MCF 10A (cell line): ENCODE measurements around the gene CDA. TPM values are rescaled to one million over a fixed set of nuclear protein-coding genes. Genes with fewer than 3 reads are reported as not detected.
A peak's percentile ranks its signal among the peaks of the same experiment; 100 is the strongest.

ENCODE experiments used
- BruUV-seq: library from RNA; stranded (reverse); fragments of 400-500 nt; replicated peaks from 2 replicates; lab custom pipeline; 2021; lab: Mats Ljungman, UMichigan
- CTCF ChIA-PET: fragments of 300-600 bp; sonication (Branson Sonifier 250); formaldehyde crosslinking; extraction: SDS; loops from one replicate; lab custom pipeline; 2021; ENCODE audit warnings: antibody characterized with exemption, inconsistent platforms; lab: Yijun Ruan, JAX
- POLR2A ChIA-PET: fragments of 300-600, 350-650 bp; sonication (Branson Sonifier 250); formaldehyde crosslinking; extraction: SDS; loops from one replicate; lab custom pipeline; 2020; ENCODE audit warnings: antibody characterized with exemption, inconsistent platforms; lab: Yijun Ruan, JAX
- DNase-seq: peaks from one replicate; pipeline ENCODE4 v3.0.0-alpha.2; 2018; ENCODE audit not compliant: unreplicated experiment
- H3K27ac Mint-ChIP-seq: one replicate; pipeline ENCODE4 v1.8.0; 2022; ENCODE audit warnings: mild to moderate bottlenecking, low read depth, mixed read lengths; ENCODE audit not compliant: unreplicated experiment
- H3K27me3 Mint-ChIP-seq: one replicate; pipeline ENCODE4 v1.8.0; 2022; ENCODE audit warnings: mixed read lengths; ENCODE audit not compliant: insufficient read depth, unreplicated experiment
- H3K36me3 Mint-ChIP-seq: one replicate; pipeline ENCODE4 v1.8.0; 2022; ENCODE audit warnings: mild to moderate bottlenecking, moderate library complexity, mixed read lengths; ENCODE audit not compliant: insufficient read depth, unreplicated experiment
- H3K4me1 Mint-ChIP-seq: one replicate; pipeline ENCODE4 v1.8.0; 2022; ENCODE audit warnings: mixed read lengths; ENCODE audit not compliant: insufficient read depth, unreplicated experiment
- H3K4me3 Mint-ChIP-seq: one replicate; pipeline ENCODE4 v1.8.0; 2022; ENCODE audit warnings: mild to moderate bottlenecking, moderate library complexity, mixed read lengths; ENCODE audit not compliant: unreplicated experiment
- H3K9me3 Mint-ChIP-seq: one replicate; pipeline ENCODE4 v1.8.0; 2022; ENCODE audit warnings: mixed read lengths; ENCODE audit not compliant: unreplicated experiment
- intact Hi-C: fragments of 100-400 bp; cut with micrococcal nuclease; formaldehyde crosslinking; loops from 2 replicates; pipeline ENCODE4 v1.14.1; 2022
- total RNA-seq: library from RNA; stranded (reverse); gene quantifications from 2 replicates; pipeline ENCODE4 v1.2.3, GENCODE V29; 2022
- TF ChIP-seq, protein P1 (sequence below): fragments of 200-600 bp; IDR thresholded peaks from one replicate; pipeline ENCODE4 v1.8.0; 2022; ENCODE audit warnings: antibody characterized with exemption, mild to moderate bottlenecking; ENCODE audit not compliant: unreplicated experiment

CDA gene
- total RNA-seq, 1 experiment from 2014 or later = not detected

DNA sequence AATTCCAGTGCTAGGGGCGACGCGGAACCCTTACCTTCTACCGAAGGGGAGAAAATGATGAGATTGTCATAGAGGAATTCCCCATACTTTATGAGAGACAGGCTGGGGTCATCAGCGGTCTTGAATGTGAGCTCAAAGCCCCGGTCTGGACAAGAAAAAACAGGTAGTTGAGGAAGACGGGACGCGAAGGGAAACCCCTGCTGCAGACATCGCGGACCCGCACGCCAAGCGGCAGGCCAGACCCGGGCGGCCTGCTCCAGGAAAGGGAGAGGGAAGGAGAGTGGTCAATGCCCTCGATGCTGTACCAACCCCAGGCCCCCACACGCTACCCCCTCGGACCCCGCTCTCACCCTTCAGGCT lies 71.9 kb downstream of the CDA start:
- H3K4me1 Mint-ChIP-seq = peaks cover 26% of the 10 kb centered on the region
- TF ChIP-seq, protein P1, sequence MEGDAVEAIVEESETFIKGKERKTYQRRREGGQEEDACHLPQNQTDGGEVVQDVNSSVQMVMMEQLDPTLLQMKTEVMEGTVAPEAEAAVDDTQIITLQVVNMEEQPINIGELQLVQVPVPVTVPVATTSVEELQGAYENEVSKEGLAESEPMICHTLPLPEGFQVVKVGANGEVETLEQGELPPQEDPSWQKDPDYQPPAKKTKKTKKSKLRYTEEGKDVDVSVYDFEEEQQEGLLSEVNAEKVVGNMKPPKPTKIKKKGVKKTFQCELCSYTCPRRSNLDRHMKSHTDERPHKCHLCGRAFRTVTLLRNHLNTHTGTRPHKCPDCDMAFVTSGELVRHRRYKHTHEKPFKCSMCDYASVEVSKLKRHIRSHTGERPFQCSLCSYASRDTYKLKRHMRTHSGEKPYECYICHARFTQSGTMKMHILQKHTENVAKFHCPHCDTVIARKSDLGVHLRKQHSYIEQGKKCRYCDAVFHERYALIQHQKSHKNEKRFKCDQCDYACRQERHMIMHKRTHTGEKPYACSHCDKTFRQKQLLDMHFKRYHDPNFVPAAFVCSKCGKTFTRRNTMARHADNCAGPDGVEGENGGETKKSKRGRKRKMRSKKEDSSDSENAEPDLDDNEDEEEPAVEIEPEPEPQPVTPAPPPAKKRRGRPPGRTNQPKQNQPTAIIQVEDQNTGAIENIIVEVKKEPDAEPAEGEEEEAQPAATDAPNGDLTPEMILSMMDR = no peak
- peaks cover 36% of the 10 kb centered on the region for H3K36me3 Mint-ChIP-seq
- ChIA-PET CTCF (interaction anchor here (0.6 to 1.6 kb wide), 6 partner anchors 19 to 1527 kb away, joined by 3 to 6 read pairs (median 3); no protein-coding TSS in a partner anchor), POLR2A (interaction anchor here (0.7 to 2.7 kb wide), 13 partner anchors 11 to 962 kb away, joined by 3 to 21 read pairs (median 4); partner anchors contain the start of genes HP1BP3 and PINK1)
- peak overlapping the region; percentile 96 for H3K4me3 Mint-ChIP-seq
- peak; percentile 11 for DNase-seq
- H3K9me3 Mint-ChIP-seq = no peaks in the 10 kb centered on the region
- intact Hi-C loops = no loop called here
- no TSS peak for BruUV-seq
- peak overlapping the region; percentile 69 for H3K27ac Mint-ChIP-seq
- no peaks in the 10 kb centered on the region for H3K27me3 Mint-ChIP-seq

DNA sequence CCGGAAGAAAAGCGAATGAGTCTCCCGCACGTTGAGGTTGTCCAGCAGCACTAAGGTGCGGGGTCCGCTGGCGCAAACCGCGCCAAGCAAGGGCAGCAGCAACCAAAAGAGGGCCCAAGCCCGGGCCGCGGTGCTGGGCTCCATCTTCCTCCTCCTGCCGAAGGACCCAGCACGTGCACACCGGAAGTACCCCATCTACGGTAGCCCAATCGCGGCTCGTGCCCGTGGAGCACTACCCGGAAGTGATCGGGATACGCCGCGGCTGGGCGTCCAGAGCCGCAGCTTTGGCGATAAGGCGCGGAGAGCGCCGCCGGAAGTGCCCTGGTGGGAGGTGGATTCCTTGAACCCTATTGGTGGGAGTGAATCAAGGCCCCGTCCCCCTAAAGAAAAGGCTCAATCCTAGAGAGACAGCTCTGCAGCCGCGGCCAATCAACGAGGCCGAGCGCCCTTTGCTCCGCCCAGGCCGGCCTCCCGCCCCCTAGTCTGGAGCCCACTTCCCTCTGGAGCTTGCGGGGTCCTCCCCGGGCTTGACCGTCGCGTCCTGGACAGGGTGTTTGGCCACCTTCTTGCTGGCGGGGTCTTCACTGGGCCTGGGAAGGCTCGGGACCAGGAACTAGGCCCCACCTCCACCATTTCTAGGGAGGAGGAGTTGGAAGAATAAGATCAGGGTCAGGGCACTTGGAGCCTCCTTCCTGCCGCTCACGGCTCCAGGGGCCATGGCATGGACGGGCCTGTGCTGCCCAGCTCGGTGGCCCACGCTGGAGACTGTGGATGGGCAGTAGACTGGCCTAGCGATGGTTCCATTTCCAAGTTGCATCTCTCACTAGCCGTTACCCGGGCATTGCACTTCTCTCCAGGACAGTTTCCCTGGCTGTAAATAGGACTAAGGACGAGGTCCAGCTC lies 72.6 kb downstream of the CDA start, which contains the start of gene DDOST:
TSS of gene DDOST (minus strand) at position 163 of the 903 bp plus-strand sequence. CDS start at position 144, 19 bp downstream.
- intact Hi-C loops = no loop called here
- DNase-seq = peak; percentile 98

DNA sequence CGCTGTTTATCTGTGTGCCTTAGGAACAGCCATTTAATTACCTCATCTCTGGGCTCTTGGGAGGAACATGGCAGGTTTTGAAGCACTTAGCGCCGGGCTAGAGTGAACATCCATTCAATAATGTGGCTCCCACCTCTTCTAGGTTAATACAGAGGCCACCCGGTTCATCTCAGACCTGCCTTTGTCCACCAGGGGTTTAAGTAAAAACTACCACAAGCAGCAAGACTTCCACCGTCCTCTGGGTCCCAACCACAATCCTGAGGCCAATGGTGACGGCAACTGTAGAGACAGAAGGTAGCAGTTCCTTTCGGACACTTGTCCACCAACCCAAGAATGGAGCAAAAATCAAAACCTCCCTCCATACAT lies 73.2 kb downstream of the CDA start:
- TF ChIP-seq, protein P1 = no peak
- POLR2A ChIA-PET = interaction anchor here (0.6 to 1.9 kb wide), 5 partner anchors 12 to 768 kb away, joined by 3 to 8 read pairs (median 5); partner anchors contain the start of gene HP1BP3
- TSS peak; percentile 83 for BruUV-seq
- Mint-ChIP-seq H3K27ac (peak overlapping the region; percentile 69), H3K4me1 (peaks cover 26% of the 10 kb centered on the region), H3K27me3 (no peaks in the 10 kb centered on the region), H3K9me3 (no peaks in the 10 kb centered on the region), H3K36me3 (peaks cover 23% of the 10 kb centered on the region), H3K4me3 (peak overlapping the region; percentile 96)
- intact Hi-C loops = no loop called here
- DNase-seq = no peak
- CTCF ChIA-PET = interaction anchor here (0.5 to 1.6 kb wide), 4 partner anchors 55 to 533 kb away, joined by 3 to 4 read pairs (median 3); no protein-coding TSS in a partner anchor

More for the DNA sequence above, 72.6 kb downstream of the CDA start, which contains the start of gene DDOST:
- Mint-ChIP-seq H3K36me3 (peaks cover 29% of the 10 kb centered on the region), H3K27ac (peak within 1 kb of the TSS; percentile 69), H3K4me3 (peak within 1 kb of the TSS; percentile 96), H3K4me1 (peaks cover 26% of the 10 kb centered on the region), H3K9me3 (no peaks in the 10 kb centered on the region), H3K27me3 (no peaks in the 10 kb centered on the region)
- POLR2A ChIA-PET = interaction anchor here (0.6 to 2.7 kb wide), 10 partner anchors 11 to 767 kb away, joined by 3 to 21 read pairs (median 4); partner anchors contain the start of genes HP1BP3 and PINK1
- CTCF ChIA-PET = interaction anchor here (0.5 to 1.6 kb wide), 8 partner anchors 55 to 1528 kb away, joined by 3 to 4 read pairs (median 3); no protein-coding TSS in a partner anchor
- BruUV-seq = no TSS peak
- TF ChIP-seq, protein P1 = no peak

DNA sequence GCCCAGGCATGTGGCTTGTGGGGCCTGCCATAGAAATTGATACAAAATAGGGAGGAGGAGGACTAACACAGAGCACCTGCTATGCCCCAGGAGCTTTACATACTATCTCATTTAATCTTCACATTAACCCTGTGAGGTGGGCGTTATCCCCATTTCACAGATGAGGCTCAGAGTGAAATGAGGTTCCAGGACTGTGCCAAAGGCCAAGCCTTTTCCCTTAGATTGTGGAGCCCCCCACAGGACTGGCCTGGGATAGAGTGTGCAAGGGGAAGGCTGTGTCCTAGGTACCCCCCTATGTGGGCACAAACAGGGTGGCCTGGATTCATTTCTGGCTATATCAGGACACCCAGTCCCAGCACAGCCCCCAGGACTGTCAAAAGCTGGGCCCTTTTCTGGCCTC lies 74.5 kb downstream of the CDA start:
- Mint-ChIP-seq H3K27ac (no peak overlapping the region), H3K4me1 (peaks cover 26% of the 10 kb centered on the region), H3K27me3 (no peaks in the 10 kb centered on the region), H3K9me3 (no peaks in the 10 kb centered on the region), H3K4me3 (peak overlapping the region; percentile 96), H3K36me3 (peaks cover 13% of the 10 kb centered on the region)
- intact Hi-C loops = no loop called here
- no peak for DNase-seq
- TF ChIP-seq, protein P1 = no peak
- POLR2A ChIA-PET = interaction anchor here (0.7 to 1.5 kb wide), 2 partner anchors 56 to 156 kb away, joined by 3 read pairs; partner anchors contain the start of gene MUL1
- no TSS peak for BruUV-seq
- CTCF ChIA-PET = interaction anchor here (0.5 to 1.1 kb wide), 3 partner anchors 24 to 146 kb away, joined by 5 to 8 read pairs (median 7); no protein-coding TSS in a partner anchor
